KOPT-K1 (cell line): ENCODE results near the gene ADCY3.
"Not testable (repeated sequence)": the region's sequence is repeated elsewhere in the genome, so short reads cannot be mapped to it uniquely, and the experiment has no call there.

Source experiments
- H3K27ac ChIP-seq: fragments of 200-600 bp; sonication (generic); 2 replicates; pipeline ENCODE4 v1.5.1; 2016; ENCODE audit warnings: antibody characterized with exemption, mild to moderate bottlenecking, low read depth, low read length; ENCODE audit not compliant: poor library complexity, severe bottlenecking
- H3K36me3 ChIP-seq: fragments of 200-600 bp; sonication (generic); 2 replicates; pipeline ENCODE4 v1.5.1; 2017; ENCODE audit warnings: antibody characterized with exemption, mild to moderate bottlenecking, low read length, moderate library complexity; ENCODE audit not compliant: insufficient read depth
- H3K9me3 ChIP-seq: fragments of 200-600 bp; sonication (generic); 2 replicates; pipeline ENCODE4 v1.5.1; 2017; ENCODE audit warnings: antibody characterized with exemption, low read length, mild to moderate bottlenecking; ENCODE audit not compliant: insufficient read depth, poor library complexity, severe bottlenecking

Gene ADCY3

GRCh38 chr2:24820598-24821432 is 99.2 kb downstream of the ADCY3 start:
- H3K36me3 ChIP-seq: peaks cover 99% of the 10 kb centered on the region
- no peaks in the 10 kb centered on the region for H3K9me3 ChIP-seq
- H3K27ac ChIP-seq: no peak overlapping the region

- Histone ChIP-seq H3K36me3 (peaks cover 99% of the 10 kb centered on the region), H3K9me3 (no peaks in the 10 kb centered on the region), H3K27ac (no peak overlapping the region)
Observed at GRCh38 chr2:24820175-24820513, 99.9 kb downstream of the ADCY3 start.

- H3K9me3 ChIP-seq: no peaks in the 10 kb centered on the region
- no peak overlapping the region for H3K27ac ChIP-seq
- H3K36me3 ChIP-seq: peaks cover 99% of the 10 kb centered on the region
Observed at GRCh38 chr2:24819442-24820174, 100.4 kb downstream of the ADCY3 start.

DNA sequence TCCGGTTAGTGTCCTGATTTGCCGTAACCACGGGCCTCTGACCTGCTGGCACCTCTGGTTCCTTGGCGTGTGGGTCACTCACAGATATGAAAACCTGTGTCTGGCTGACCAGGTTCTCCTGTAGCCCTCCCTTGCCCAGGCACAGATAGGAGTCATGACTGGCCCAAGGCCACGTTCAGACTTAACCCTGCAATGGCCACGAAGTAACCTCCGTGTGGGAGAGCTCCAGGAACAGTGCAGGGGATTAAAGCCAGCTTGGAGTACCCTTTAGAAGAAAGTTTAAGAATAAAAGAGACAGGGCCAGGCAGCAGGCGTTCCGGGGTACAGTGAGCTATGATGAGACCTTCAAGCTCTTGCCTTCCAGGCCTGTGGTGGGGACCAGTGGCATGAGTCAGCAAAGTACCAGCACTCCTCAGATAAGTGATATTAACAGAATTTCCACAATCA is 101.3 kb downstream of the ADCY3 start:
- no peak overlapping the region for H3K27ac ChIP-seq
- no peaks in the 10 kb centered on the region for H3K9me3 ChIP-seq
- H3K36me3 ChIP-seq: peaks cover 100% of the 10 kb centered on the region

DNA sequence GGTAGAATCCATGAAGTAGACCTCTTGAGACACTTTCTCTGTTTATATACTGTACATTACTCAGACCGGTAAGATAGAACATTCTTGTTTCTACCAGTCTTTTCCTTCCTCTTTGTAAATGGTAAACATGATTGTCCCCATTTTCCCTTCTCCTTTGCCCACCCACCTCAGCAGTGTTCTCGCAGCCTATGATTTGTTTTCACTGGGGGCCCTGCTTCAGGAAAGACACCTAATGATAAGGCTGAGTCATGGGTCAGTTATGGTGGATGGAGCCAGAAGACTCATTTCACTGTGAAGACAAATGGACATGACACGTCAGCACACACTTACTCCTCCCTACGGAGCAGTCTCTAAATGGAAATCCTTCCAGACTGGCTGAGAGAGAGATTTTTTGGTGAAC is 103.2 kb downstream of the ADCY3 start:
- H3K27ac ChIP-seq: no peak overlapping the region
- peaks cover 92% of the 10 kb centered on the region for H3K36me3 ChIP-seq
- no peaks in the 10 kb centered on the region for H3K9me3 ChIP-seq

GRCh38 chr2:24816404-24816803 is 103.6 kb downstream of the ADCY3 start:
- H3K9me3 ChIP-seq: no peaks in the 10 kb centered on the region
- H3K27ac ChIP-seq: no peak overlapping the region
- H3K36me3 ChIP-seq: peaks cover 90% of the 10 kb centered on the region

DNA sequence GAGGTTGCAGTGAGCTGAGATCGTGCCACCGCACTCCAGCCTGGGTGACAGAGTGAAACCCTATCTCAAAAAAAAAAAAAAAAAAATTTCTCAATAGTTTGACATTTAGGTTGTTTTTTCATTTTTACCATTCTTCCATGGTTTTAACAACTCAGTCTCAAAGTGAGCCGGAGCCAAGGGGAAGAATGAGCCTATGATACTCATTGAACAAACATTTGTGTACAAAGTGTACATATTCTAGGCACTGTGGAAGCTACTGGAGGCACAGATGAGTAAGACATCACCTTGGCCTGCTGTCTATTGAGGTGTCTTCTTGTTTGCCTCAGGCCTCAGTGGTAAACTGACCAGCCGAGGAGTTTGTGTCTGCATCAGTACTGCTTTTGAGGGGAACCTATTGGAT is 104.9 kb downstream of the ADCY3 start:
- H3K27ac ChIP-seq: no peak overlapping the region
- no peaks in the 10 kb centered on the region for H3K9me3 ChIP-seq
- H3K36me3 ChIP-seq: peaks cover 87% of the 10 kb centered on the region

DNA sequence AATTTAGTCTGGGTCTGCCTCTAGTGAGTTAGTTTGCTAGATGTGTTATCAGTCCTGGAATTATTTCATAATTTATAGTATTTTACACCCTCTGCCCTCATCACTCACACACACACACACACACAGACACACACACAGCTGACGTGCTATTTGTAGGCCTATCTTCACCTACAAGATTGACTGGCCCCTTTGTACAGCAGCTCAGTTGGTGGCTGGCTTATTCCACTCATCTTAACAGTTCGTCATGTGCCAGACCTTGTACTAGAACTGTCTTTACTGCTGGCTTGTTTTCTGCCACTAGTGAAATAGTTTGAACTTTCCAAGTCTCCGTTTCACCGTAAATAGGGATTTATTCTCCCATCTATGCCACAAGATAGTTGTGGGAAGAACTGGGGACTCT is 105.5 kb downstream of the ADCY3 start:
- H3K27ac ChIP-seq: no peak overlapping the region
- H3K36me3 ChIP-seq: peaks cover 85% of the 10 kb centered on the region
- no peaks in the 10 kb centered on the region for H3K9me3 ChIP-seq

- H3K27ac ChIP-seq: no peak overlapping the region
- H3K36me3 ChIP-seq: peaks cover 85% of the 10 kb centered on the region
- H3K9me3 ChIP-seq: no peaks in the 10 kb centered on the region
Observed at GRCh38 chr2:24813691-24814137, 106.3 kb downstream of the ADCY3 start.

- Histone ChIP-seq H3K27ac (no peak overlapping the region), H3K9me3 (no peaks in the 10 kb centered on the region), H3K36me3 (peaks cover 84% of the 10 kb centered on the region)
Observed at GRCh38 chr2:24809316-24810007, 110.6 kb downstream of the ADCY3 start.

DNA sequence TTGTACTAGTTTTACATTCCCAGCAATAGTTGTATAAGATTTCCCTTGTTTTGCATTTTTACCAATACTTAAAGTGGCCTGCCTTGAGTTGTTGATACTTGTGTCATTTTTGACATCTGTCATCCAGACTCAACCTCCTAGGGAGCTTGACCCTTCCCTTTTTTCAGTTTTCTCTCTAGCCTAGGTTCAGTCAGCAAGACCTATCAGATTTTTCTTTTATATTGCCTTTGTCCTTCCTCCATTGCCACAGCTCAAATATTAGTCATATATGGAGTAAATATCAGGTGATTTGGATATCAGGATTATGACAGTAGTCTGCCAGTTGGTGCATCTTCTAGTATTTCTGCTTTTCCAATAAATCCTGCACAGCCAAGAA is 113.4 kb downstream of the ADCY3 start:
- H3K27ac ChIP-seq: no peak overlapping the region
- H3K9me3 ChIP-seq: no peaks in the 10 kb centered on the region
- peaks cover 67% of the 10 kb centered on the region for H3K36me3 ChIP-seq

GRCh38 chr2:24805811-24806660 is 114.0 kb downstream of the ADCY3 start:
- not testable (repeated sequence) for H3K9me3 ChIP-seq, H3K27ac ChIP-seq
- H3K36me3 ChIP-seq: peaks cover 65% of the 10 kb centered on the region

- Histone ChIP-seq H3K9me3 (peaks cover 12% of the 10 kb centered on the region), H3K36me3 (peaks cover 62% of the 10 kb centered on the region)
- H3K27ac ChIP-seq: not testable (repeated sequence)
Observed at GRCh38 chr2:24800487-24800886, 119.5 kb downstream of the ADCY3 start.

GRCh38 chr2:24797644-24798043 is 122.4 kb downstream of the ADCY3 start:
- Histone ChIP-seq H3K36me3 (peaks cover 56% of the 10 kb centered on the region), H3K9me3 (peaks cover 12% of the 10 kb centered on the region), H3K27ac (no peak overlapping the region)
